ENCODE results near the gene CAMK2N1.

- no peak for TF ChIP-seq CTCF (IDR thresholded peaks at IDR 0.05; ENCODE audit: low read depth, low read length)
- TF ChIP-seq EZH2phosphoT487 (IDR thresholded peaks at IDR 0.05; ENCODE audit: low read depth), result no peak
Measured at GRCh38 chr1:20484519-20485462, 1.2 kb downstream of the CAMK2N1 start.

Data from OCI-LY3 (cell line).